GM12891 (cell line): ENCODE measurements around the gene ZDHHC21.

ENCODE experiments used
- POLR2A ChIP-seq: IDR thresholded peaks from 2 replicates; pipeline ENCODE4 v1.6.1; 2011; ENCODE audit warnings: low read depth, low read length, control low read depth
- TAF1 ChIP-seq: IDR thresholded peaks from 2 replicates; pipeline ENCODE4 v1.6.1; 2011; ENCODE audit warnings: low read depth, low read length, control low read depth

DNA sequence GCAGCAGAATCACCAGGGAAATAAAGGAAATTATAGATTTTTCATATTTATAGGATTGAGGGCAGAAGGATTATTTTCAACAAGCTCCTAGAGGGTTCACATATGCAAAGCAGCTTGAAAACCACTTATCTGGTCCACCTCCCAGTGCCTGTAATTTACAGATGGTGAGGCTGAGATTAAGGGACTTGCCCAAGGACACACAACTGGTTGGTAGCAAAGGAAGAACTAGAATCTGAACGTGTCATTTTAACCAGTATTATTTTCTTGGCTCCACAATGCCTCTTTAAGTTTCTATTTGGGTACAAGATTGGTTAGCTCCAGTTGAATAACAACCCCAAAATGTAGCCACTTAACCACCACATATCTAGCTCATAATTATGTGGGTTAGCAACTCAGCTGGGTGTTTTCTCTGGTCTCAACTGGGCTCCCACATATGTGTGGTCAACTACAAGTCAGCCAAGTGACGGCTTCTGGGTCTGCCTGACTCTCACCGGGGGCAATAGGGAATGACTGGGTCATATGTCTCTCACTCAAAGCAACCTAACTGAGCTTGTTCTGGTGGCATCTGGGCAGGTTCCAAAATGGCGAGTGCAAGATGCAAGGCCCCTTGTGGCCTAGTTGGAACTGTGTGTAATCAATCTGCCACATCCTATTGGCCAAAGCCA is 127.7 kb downstream of the ZDHHC21 start:
- TF ChIP-seq POLR2A (no peak), TAF1 (no peak)
